ENCODE data around the gene SULT4A1. TPM values are rescaled to one million over a fixed set of nuclear protein-coding genes. Genes with fewer than 3 reads are reported as not detected.

The SULT4A1 gene
- total and polyA plus RNA-seq, 9 of the 15 experiments (the other 6 are each of a cell fraction or from before 2014, with no cell fraction given) = 0.03 to 0.20 (median 0.09) TPM; not detected in 3

GRCh38 chr22:43849731-43850130 lies 12.6 kb downstream of the SULT4A1 start (continued):
- TF ChIP-seq ZNF407 (IDR thresholded peaks at IDR 0.05; ENCODE audit: low read depth) (no peak), FOXP1 (CRISPR knock-in tag; IDR thresholded peaks at IDR 0.05) (no peak), ZNF561 (CRISPR knock-in tag; conservative IDR thresholded peaks at IDR 0.05) (no peak), PHF8 (IDR thresholded peaks at IDR 0.05; ENCODE audit: borderline replicate concordance, low read length) (no peak), ZNF354B (CRISPR knock-in tag; IDR thresholded peaks at IDR 0.05) (no peak), CCAR2 (IDR thresholded peaks at IDR 0.05; ENCODE audit: low read depth, low read length) (no peak), MCM5 (IDR thresholded peaks at IDR 0.05; ENCODE audit: low read depth) (no peak)
